Stimulated activated CD8-positive, alpha-beta memory T cell treated with anti-CD3 and anti-CD28 coated beads, Interleukin-15, amount 100 ng/mL, for 24 hours (primary cell): ENCODE results near the gene RAI1.

ENCODE experiments used
- DNase-seq: peaks from one replicate; pipeline ENCODE4 v3.0.0-alpha.2; 2020; ENCODE audit warnings: low read depth

RAI1 gene

DNA sequence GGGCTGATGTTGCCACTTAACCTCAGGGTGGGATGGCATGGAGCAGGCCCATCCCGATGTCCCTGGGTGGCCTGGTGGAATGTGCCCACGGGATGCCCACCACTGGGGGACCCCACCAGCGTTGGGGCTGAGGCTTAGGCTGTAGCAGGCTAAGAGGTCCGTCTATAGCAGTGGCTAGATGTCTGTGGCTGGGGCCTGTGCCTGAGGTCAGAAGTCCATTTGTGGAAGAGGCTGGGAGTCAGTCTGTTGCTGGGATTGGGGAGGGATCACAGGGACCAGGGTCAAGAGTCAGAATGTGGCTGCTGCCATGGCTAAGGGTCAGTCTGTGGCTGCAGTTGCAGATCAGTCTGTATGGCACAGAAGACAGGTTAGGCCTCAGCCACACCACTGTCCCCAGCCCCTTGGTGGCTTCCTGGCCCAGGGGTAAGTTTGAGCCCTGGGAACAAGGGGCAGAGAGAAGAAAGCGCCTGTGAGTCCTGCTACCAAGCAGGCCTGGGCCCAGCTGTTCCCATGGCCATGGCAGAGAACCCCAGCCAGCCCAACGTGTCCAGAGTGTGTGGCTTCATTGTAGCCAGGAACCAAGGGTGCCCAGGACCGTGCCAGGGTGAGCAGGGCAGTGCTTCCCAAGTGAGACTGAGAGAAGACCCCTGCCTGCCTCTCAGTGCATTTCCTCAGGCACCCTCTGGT is 35.7 kb downstream of the RAI1 start:
- no peak for DNase-seq

GRCh38 chr17:17718251-17718650 is 37.0 kb downstream of the RAI1 start:
- DNase-seq = no peak

GRCh38 chr17:17719199-17719940 is 38.1 kb downstream of the RAI1 start:
- no peak for DNase-seq

GRCh38 chr17:17719966-17720543 is 38.8 kb downstream of the RAI1 start:
- no peak for DNase-seq

DNA sequence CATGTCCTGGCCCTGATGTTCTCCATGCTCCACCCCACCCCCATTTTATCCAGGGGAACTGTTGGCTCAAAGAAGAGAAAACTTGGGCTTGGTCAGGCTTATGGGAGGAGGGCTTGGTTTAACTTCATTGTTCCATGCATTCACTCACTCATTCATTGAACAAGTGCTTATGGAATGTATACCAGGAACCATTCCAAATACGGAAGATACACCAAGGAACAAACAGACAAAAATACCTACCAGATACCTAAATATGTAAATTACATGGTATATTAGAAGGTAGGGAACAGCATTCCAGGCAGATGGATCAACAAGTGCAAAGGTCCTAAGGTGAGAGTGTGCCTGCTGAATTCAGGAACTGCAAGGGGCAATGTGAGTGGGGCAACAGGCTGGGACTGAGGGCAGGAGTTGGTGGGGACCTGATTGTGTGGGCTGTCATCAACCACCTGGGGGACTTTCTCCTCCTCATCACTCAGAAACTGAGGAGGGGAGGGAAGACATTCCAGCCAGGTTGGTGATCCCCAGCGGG is 39.9 kb downstream of the RAI1 start:
- DNase-seq = no peak

GRCh38 chr17:17722081-17722905 is 41.0 kb downstream of the RAI1 start:
- DNase-seq = no peak

DNA sequence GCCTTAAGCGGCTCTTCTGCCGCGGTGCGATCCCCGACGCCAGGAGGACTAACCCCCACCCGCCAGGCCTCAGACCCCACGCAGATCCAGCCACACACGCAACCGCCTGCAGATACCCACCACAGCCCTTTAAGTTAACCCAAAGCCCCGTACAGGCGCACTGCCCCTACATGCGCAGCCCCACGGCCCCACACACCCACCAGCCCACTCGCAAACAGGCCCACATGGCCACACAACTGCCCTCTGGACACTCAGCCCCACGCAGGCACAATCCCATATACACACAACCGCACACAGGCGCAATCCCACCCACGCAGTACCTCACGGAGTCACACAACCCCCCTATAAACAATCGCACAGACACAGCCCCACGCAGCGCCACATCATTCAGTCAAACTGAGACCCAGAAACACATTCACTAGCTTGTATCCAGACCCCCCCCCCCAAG is 41.7 kb downstream of the RAI1 start:
- DNase-seq = no peak

- DNase-seq = no peak
These were observed 42.4 kb downstream of the RAI1 start for GRCh38 chr17:17723354-17724261.

GRCh38 chr17:17724307-17725010 is 43.2 kb downstream of the RAI1 start:
- no peak for DNase-seq

DNA sequence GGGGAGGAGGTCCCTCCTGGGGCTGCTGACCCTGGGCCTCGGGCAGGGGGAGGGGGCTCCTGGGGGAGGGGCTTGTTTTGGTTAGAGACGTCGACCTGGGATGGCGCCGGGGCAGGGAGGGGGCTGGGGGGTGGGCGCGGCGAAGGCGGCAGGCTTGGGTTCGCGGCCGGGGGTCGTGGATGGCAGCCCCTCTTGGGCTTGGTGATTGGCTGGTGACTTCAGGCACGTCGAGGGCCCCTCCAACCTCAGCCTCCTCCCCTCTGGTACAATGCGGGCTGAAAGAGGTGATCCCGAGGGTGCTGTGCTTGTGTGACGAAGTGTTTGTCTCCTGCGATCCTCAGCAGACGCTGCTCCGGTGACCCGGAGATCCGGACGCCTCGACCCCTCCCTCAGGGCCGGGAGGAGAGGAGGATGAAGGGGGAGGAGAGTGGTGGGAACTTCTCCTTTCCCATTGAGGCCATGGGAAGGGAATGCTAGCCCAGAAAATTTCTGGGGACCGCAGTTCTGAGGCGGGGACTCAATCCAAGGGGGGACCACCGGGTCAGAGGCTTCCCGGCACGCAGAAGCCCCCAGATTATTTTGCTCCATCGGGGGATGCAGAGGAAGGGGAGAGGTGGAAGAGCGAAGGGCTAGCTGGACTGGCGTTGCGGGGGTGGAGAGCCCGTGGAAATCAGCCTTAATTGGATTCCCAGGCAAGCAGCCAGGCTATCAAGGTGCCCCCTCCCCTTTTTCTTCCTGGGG is 43.9 kb downstream of the RAI1 start:
- no peak for DNase-seq

DNA sequence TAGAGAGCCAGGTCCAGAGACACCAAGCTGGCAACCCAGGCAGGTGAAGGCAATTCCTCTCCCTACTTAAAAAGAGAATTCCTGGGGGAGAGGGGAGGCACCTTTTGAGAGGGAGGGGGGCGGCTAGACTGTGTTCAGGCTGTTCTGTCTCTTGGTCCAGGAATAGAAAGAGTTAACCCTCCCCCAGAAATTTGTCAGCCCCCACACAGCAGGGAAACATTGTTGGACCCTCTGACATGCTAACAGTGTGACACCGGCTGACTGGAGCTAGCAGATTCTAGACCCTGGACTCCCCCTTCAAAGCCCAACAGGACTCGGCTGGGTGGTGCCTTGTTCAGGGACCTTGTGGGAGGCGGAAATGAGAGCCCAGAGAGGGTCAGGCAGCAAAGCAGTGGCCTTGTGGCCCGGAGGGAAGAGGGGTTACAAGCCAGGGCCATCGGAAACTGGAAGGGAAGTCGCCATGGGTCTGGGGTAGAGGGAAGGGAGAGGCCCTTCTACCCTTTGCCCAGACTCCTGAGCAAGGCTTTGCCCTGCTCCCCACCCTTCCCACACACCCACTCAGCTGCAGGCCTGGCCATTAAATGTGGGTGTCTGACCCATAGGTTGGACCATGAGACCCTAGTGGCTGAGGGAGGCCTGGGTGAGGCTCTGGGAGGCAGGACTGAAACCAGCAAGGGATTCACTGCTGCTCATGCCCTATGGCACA is 44.6 kb downstream of the RAI1 start:
- no peak for DNase-seq

DNA sequence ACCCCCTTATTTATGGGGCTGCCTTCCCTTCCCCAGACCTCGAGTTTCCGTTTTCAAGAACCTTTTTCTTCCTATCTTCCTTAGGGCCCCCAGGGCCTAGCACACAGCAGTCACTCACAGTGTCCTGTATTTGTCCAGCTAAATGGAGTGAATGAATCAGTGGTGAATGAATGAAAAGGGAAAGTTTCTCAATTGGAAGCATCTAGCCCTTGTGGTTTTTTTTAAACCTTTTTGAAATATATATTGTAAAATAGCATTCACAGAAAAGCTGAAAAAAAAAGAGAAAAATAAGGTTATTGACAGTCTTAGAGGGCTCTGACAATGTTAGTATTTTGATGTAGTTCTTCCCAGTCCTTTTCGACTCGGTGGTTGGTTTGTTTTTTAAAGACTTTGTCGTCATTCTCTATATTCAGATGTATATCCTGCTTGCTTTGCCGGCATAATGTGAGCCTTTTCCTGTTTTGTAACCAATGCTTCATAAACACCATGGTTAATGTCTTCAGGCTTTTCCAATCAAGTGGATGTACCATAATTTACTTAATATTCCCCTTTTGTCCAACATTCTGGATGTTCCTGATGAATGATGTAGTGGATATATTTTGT is 45.3 kb downstream of the RAI1 start:
- no peak for DNase-seq

GRCh38 chr17:17727111-17727659 is 45.9 kb downstream of the RAI1 start:
- no peak for DNase-seq

DNA sequence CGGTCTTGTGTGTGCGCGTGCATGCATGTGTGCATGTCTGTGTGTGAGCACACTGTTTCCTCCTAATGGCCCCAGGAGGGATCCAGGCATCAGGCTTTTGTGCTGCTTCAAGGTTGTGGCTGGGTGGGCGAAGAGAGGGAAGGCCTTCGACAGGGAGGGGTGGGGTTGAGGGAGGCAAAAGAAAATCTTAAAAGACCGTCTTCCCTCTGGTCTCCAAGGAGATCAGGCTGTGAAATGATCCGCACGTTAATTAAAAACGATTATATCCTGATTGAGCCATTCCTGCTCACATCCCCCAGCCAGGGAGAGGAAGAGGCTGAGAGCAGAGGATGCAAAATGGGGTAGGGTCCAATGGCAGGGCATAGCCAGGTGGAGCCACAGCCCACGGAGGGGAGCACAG is 46.9 kb downstream of the RAI1 start:
- no peak for DNase-seq

- no peak for DNase-seq
These were observed 47.4 kb downstream of the RAI1 start for GRCh38 chr17:17728550-17729251.

GRCh38 chr17:17729620-17730249 is 48.5 kb downstream of the RAI1 start:
- no peak for DNase-seq

- DNase-seq = no peak
These were observed 49.1 kb downstream of the RAI1 start for GRCh38 chr17:17730250-17730935.
